Measurements from ENCODE around the gene ILF3. TPM values are rescaled to one million over a fixed set of nuclear protein-coding genes. Genes with fewer than 3 reads are reported as not detected.

The ILF3 gene
- total RNA-seq, 4 donors from 2014 or later = 122 to 232 (median 159) TPM

DNA sequence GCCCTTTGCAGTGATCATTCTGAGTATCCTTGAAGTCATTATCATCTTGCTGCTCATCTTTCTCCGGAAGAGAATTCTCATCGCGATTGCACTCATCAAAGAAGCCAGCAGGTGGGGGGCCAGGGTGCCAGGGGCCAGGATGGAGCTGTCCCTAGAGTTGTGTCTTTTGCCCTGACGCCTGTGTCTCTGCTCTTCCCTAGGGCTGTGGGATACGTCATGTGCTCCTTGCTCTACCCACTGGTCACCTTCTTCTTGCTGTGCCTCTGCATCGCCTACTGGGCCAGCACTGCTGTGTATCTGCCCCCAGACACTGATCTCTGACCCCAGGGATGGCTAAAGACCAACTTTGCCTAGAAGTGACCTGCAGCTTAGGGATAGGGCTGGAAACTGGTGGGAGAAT, 19.2 kb upstream of the ILF3 start:
- WGBS, 2 donors = 87 to 89% methylated on average over 6 of the region's 6 CpGs

DNA sequence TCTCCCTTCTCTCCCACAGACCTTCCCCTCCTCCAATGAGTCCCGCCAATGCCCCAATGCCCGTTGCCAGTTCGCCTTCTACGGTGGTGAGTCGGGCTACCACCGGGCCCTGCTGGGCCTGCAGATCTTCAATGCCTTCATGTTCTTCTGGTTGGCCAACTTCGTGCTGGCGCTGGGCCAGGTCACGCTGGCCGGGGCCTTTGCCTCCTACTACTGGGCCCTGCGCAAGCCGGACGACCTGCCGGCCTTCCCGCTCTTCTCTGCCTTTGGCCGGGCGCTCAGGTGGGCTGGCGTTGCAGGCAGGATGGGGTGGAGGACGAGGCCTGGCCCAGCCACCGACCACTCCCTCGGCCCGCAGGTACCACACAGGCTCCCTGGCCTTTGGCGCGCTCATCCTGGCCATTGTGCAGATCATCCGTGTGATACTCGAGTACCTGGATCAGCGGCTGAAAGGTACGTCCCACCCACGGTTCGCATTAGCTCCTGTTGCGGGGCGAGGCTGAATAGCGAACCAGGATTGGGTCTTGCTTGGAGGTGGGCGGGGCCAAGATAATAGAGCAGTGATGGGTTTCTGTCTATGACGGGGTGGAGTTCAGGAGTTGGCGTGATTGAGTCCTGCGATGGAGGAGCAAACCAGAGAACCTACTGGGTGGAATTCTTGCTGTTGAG, 17.7 kb upstream of the ILF3 start:
- no peak for DNase-seq
- no peak overlapping the region for H3K27ac ChIP-seq
- H3K4me1 ChIP-seq = peaks cover 0 to 7% of the 10 kb centered on the region in 2 donors
- TF ChIP-seq, protein P1, sequence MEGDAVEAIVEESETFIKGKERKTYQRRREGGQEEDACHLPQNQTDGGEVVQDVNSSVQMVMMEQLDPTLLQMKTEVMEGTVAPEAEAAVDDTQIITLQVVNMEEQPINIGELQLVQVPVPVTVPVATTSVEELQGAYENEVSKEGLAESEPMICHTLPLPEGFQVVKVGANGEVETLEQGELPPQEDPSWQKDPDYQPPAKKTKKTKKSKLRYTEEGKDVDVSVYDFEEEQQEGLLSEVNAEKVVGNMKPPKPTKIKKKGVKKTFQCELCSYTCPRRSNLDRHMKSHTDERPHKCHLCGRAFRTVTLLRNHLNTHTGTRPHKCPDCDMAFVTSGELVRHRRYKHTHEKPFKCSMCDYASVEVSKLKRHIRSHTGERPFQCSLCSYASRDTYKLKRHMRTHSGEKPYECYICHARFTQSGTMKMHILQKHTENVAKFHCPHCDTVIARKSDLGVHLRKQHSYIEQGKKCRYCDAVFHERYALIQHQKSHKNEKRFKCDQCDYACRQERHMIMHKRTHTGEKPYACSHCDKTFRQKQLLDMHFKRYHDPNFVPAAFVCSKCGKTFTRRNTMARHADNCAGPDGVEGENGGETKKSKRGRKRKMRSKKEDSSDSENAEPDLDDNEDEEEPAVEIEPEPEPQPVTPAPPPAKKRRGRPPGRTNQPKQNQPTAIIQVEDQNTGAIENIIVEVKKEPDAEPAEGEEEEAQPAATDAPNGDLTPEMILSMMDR (IDR thresholded peaks at IDR 0.05) = no peak
- TF ChIP-seq POLR2A (IDR thresholded peaks at IDR 0.05) = no peak
- H3K36me3 ChIP-seq = peaks cover 53 to 63% of the 10 kb centered on the region in 2 donors
- no peaks in the 10 kb centered on the region for H3K27me3 ChIP-seq
- intact Hi-C loops (cut with DNase I) = no loop called here
- no peak overlapping the region for H3K4me3 ChIP-seq (replicated peaks in 1 of 3)
- no peaks in the 10 kb centered on the region for H3K9me3 ChIP-seq
- WGBS, 2 donors = 91 to 92% methylated on average over 37 of the region's 37 CpGs

More for the DNA sequence above, 19.2 kb upstream of the ILF3 start:
- no peak overlapping the region for H3K4me3 ChIP-seq (replicated peaks in 1 of 3)
- H3K27me3 ChIP-seq = no peaks in the 10 kb centered on the region
- peaks cover 0 to 7% of the 10 kb centered on the region in 2 donors for H3K4me1 ChIP-seq
- intact Hi-C loops (cut with DNase I) = no loop called here
- no peak for DNase-seq
- H3K36me3 ChIP-seq = peaks cover 51 to 66% of the 10 kb centered on the region in 2 donors
- no peaks in the 10 kb centered on the region for H3K9me3 ChIP-seq
- no peak for TF ChIP-seq POLR2A (IDR thresholded peaks at IDR 0.05)
- TF ChIP-seq, protein P1 (IDR thresholded peaks at IDR 0.05) = no peak
- H3K27ac ChIP-seq = no peak overlapping the region

DNA sequence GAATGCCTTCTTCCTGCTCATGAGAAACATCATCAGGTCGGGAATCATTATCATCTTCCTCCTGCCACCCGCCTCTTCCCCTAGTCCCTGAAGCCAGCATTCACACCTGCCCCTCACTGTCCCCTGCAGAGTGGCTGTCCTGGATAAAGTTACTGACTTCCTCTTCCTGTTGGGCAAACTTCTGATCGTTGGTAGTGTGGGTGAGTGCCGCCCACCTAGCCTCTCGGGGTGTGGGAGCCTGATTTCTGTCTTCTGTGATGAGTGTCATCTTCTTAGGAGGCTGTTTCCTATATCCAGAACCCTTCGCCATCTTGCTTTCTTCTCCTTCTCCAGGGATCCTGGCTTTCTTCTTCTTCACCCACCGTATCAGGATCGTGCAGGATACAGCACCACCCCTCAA, 16.3 kb upstream of the ILF3 start:
- no peak overlapping the region for H3K27ac ChIP-seq
- H3K36me3 ChIP-seq = peaks cover 47 to 50% of the 10 kb centered on the region in 2 donors
- no peak for DNase-seq
- H3K27me3 ChIP-seq = no peaks in the 10 kb centered on the region
- TF ChIP-seq POLR2A (IDR thresholded peaks at IDR 0.05) = no peak
- TF ChIP-seq, protein P1 (IDR thresholded peaks at IDR 0.05) = no peak
- H3K4me1 ChIP-seq = peaks cover 8 to 14% of the 10 kb centered on the region in 2 donors
- no peaks in the 10 kb centered on the region for H3K9me3 ChIP-seq
- WGBS, 2 donors = 76 to 82% methylated on average over 8 of the region's 8 CpGs
- intact Hi-C loops (cut with DNase I) = no loop called here
- H3K4me3 ChIP-seq (replicated peaks in 1 of 3) = no peak overlapping the region

DNA sequence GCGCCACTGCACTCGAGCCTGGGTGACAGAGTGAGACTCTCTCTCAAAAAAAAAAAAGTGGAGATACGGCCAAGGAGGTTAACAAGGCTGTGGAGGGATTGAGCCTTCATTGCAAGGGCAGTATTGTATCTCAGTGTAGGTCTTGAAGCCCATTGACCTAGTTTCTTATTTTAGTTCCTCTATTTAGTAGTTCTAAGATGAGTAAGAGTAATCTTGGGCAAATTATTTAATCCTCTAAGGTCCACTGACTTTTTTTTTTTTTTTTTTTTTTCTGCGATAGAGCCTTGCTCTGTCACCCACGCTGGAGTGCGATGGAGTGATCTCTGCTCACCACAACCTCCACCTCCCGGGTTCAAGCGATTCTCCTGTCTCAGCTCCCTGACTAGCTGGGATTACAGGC, 14.3 kb upstream of the ILF3 start:
- Histone ChIP-seq H3K4me1 (peaks cover 26 to 33% of the 10 kb centered on the region in 2 donors), H3K27ac (peak overlapping the region in 1 of 3 donors; percentile 36), H3K9me3 (no peaks in the 10 kb centered on the region), H3K36me3 (peaks cover 41 to 42% of the 10 kb centered on the region in 2 donors), H3K27me3 (no peaks in the 10 kb centered on the region), H3K4me3 (replicated peaks in 1 of 3) (no peak overlapping the region)
- intact Hi-C loops (cut with DNase I) = no loop called here
- 62 to 87% methylated on average over 8 of the region's 8 CpGs for WGBS, 2 donors
- DNase-seq = peak in 1 of 2 donors; percentile 20
- TF ChIP-seq, protein P1 (IDR thresholded peaks at IDR 0.05) = no peak
- no peak for TF ChIP-seq POLR2A (IDR thresholded peaks at IDR 0.05)

DNA sequence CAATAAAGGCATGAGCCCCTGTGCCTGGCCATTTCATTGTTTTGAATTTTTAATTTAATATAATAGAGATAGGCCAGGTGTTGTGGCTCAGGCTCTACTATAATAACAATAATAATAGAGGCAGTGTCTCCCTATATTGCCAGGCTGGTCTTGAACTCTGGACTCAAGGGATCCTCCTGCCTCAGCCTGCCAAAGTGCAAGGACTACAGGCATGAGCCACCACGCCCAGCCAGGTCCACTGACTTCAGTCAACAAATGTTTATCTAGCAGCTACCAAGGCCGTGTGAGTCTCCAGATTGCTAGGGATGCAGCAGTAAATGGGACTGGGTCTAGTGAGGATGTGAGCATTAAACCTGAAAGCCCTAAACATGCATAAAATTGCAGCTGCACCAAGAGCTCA, 13.8 kb upstream of the ILF3 start:
- 73 to 91% methylated on average over 2 of the region's 2 CpGs for WGBS, 2 donors
- Histone ChIP-seq H3K27me3 (no peaks in the 10 kb centered on the region), H3K36me3 (peaks cover 36 to 37% of the 10 kb centered on the region in 2 donors), H3K9me3 (no peaks in the 10 kb centered on the region), H3K4me3 (replicated peaks in 1 of 3) (no peak overlapping the region), H3K4me1 (peaks cover 29 to 36% of the 10 kb centered on the region in 2 donors), H3K27ac (peak overlapping the region in 1 of 3 donors; percentile 36)
- TF ChIP-seq, protein P1 (IDR thresholded peaks at IDR 0.05) = no peak
- TF ChIP-seq POLR2A (IDR thresholded peaks at IDR 0.05) = no peak
- DNase-seq = no peak
- intact Hi-C loops (cut with DNase I) = no loop called here

Measured in thyroid gland (tissue), 4 donors.